Prostate gland (tissue), 2 donors: ENCODE data around the gene STAT3. TPM values are rescaled to one million over a fixed set of nuclear protein-coding genes. Genes with fewer than 3 reads are reported as not detected.
"Not testable (repeated sequence)": the region's sequence is repeated elsewhere in the genome, so short reads cannot be mapped to it uniquely, and the experiment has no call there.

Experiments used
- DNase-seq: peaks from one replicate; pipeline ENCODE4 v3.0.0-alpha.2; 2019; ENCODE audit warnings: low spot score
- H3K27ac ChIP-seq, 2 donors: fragments of 200-600 bp; sonication (generic); 2 replicates each; pipeline ENCODE4 v1.5.1; 2017 to 2019
- H3K27me3 ChIP-seq: fragments of 200-600 bp; sonication (generic); replicated peaks from 2 replicates; pipeline ENCODE4 v1.5.1; 2019; ENCODE audit not compliant: insufficient read depth
- H3K36me3 ChIP-seq, 2 donors: fragments of 200-600 bp; sonication (generic); 1 replicate in 1 of 2; 2 replicates in 1 of 2; pipeline versions ENCODE4 v1.5.1 to v1.8.1; 2017 to 2019
- H3K4me1 ChIP-seq: fragments of 200-600 bp; sonication (generic); replicated peaks from 2 replicates; pipeline ENCODE4 v1.5.1; 2019
- H3K4me3 ChIP-seq, 2 donors: fragments of 200-600 bp; sonication (generic); 2 replicates each; pipeline ENCODE4 v1.5.1; 2017 to 2019
- H3K9me3 ChIP-seq: fragments of 200-600 bp; sonication (generic); 2 replicates; pipeline ENCODE4 v1.5.1; 2017
- CTCF ChIP-seq, 4 experiments: fragments of 200-600 bp in 2 of 4; fragments of 450-650 bp in 2 of 4; sonication (generic) in 2 of 4; IDR thresholded peaks; 1 replicate in 3 of 4; 2 replicates in 1 of 4; pipeline ENCODE4 v1.5.1; 2016 to 2019; ENCODE audit warnings: antibody characterized with exemption in 4 of 4, mild to moderate bottlenecking in 2 of 4, moderate library complexity in 2 of 4
- POLR2A ChIP-seq: fragments of 450-650 bp; IDR thresholded peaks from one replicate; pipeline ENCODE4 v1.6.1; 2016; ENCODE audit warnings: antibody characterized with exemption, mild to moderate bottlenecking
- POLR2AphosphoS5 ChIP-seq: sonication (generic); formaldehyde crosslinking; IDR thresholded peaks from one replicate; pipeline ENCODE4 v1.6.1; 2017; ENCODE audit warnings: antibody characterized with exemption
- WGBS: methylation state at CpG from one replicate; pipeline ENCODE4 v1.1.5; 2018; 5-methylcytosine and 5-hydroxymethylcytosine counted together
- intact Hi-C: fragments of 100-400 bp; cut with DNase I; formaldehyde crosslinking; loops from one replicate; pipeline ENCODE4 v1.14.2; 2022
- total RNA-seq, 2 donors: library from RNA; depleted of rRNA; stranded (reverse); fragments of >200 nt; gene quantifications; one replicate each; pipeline ENCODE4 v1.1.0, GENCODE V29; 2016

Gene STAT3
- total RNA-seq, 2 donors from 2014 or later = 188 to 230 TPM

GRCh38 chr17:42372142-42372541 is 16.1 kb downstream of the STAT3 start:
- TF ChIP-seq CTCF (IDR thresholded peaks at IDR 0.05) = no peak
- no peak for TF ChIP-seq POLR2AphosphoS5
- TF ChIP-seq POLR2A = no peak
- Histone ChIP-seq H3K36me3 (no peaks in the 10 kb centered on the region), H3K27me3 (no peaks in the 10 kb centered on the region), H3K27ac (no peak overlapping the region), H3K4me1 (peaks cover 2% of the 10 kb centered on the region), H3K9me3 (no peaks in the 10 kb centered on the region), H3K4me3 (no peak overlapping the region)
- no peak for DNase-seq
- intact Hi-C loops = no loop called here

DNA sequence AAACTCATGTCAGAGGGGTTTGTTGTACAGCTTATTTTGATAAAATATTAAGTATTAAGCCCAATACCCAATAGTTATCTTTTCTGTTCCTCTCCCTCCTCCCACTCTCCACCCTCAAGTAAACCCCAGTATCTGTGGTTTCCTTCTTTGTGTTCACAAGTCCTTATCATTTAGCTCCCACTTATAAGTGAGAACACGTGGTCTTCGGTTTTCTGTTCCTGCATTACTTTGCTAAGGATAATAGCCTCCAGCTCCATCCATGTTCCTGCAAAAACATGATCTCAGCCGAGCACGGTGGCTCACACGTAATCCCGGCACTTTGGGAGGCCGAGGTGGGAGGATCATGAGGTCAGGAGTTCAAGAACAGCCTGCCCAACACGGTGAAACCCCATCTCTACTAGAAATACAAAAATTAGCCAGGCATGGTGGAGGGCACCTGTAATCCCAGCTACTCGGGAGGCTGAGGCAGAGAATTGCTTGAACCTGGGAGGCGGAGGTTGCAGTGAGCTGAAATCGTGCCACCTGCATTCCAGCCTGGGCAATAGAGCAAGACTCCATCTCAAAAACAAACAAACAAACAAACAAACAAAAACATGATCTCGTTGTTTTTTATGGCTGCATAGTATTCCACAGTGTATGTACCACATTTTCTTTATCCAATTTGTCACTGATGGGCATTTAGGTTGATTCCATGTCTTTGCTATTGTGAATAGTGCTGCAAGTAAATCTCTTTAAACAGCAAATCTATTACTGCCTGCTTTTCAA is 19.3 kb downstream of the STAT3 start:
- DNase-seq, H3K9me3 ChIP-seq, H3K4me1 ChIP-seq, intact Hi-C loops, H3K27me3 ChIP-seq, H3K4me3 ChIP-seq, H3K36me3 ChIP-seq, H3K27ac ChIP-seq: not testable (repeated sequence)
- 86% methylated on average over 12 of the region's 12 CpGs for WGBS

- H3K4me1 ChIP-seq = not testable (repeated sequence)
Measured at GRCh38 chr17:42368310-42368709, 19.9 kb downstream of the STAT3 start.

GRCh38 chr17:42366176-42367023 is 21.8 kb downstream of the STAT3 start:
- intact Hi-C loops, H3K27me3 ChIP-seq, DNase-seq, H3K36me3 ChIP-seq, H3K27ac ChIP-seq, H3K4me1 ChIP-seq, H3K9me3 ChIP-seq, H3K4me3 ChIP-seq: not testable (repeated sequence)
- 82% methylated on average over 13 of the region's 13 CpGs for WGBS

More at GRCh38 chr17:42368310-42368709, 19.9 kb downstream of the STAT3 start:
- H3K9me3 ChIP-seq, DNase-seq, intact Hi-C loops, H3K27me3 ChIP-seq, H3K36me3 ChIP-seq, H3K27ac ChIP-seq, H3K4me3 ChIP-seq: not testable (repeated sequence)
- WGBS = 89% methylated on average over 5 of the region's 5 CpGs

DNA sequence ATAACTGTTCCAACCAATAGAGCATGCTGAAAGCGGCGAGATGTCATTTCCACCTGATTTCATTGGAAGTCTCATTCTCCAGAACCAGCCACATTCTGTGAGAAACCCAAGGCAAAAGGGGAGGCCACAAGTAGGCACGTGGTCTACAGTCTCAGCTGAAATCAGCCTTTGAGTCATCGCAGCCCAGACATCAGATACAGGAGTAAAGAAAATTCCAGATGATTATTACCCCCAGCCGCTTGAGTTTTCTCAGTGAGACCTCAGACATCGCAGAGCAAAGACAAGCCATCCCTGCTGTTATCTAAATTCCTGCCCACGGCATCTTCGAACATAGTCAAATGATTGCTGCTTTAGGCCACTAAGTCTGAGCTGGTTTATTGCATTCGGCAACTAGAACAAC is 23.1 kb downstream of the STAT3 start:
- Histone ChIP-seq H3K9me3 (no peaks in the 10 kb centered on the region), H3K4me1 (peaks cover 3% of the 10 kb centered on the region), H3K36me3 (no peaks in the 10 kb centered on the region), H3K4me3 (no peak overlapping the region), H3K27me3 (no peaks in the 10 kb centered on the region), H3K27ac (no peak overlapping the region)
- DNase-seq = no peak
- no peak for TF ChIP-seq POLR2AphosphoS5
- TF ChIP-seq CTCF (IDR thresholded peaks at IDR 0.05) = no peak
- no peak for TF ChIP-seq POLR2A
- WGBS = 91% methylated on average over 9 of the region's 9 CpGs
- intact Hi-C loops = no loop called here

GRCh38 chr17:42363767-42364585 is 24.3 kb downstream of the STAT3 start:
- WGBS = 49% methylated on average over 7 of the region's 7 CpGs
- Histone ChIP-seq H3K27me3 (no peaks in the 10 kb centered on the region), H3K36me3 (no peaks in the 10 kb centered on the region), H3K9me3 (no peaks in the 10 kb centered on the region), H3K4me1 (peaks cover 3% of the 10 kb centered on the region), H3K4me3 (no peak overlapping the region), H3K27ac (no peak overlapping the region)
- DNase-seq = no peak
- intact Hi-C loops = no loop called here
- no peak for TF ChIP-seq POLR2AphosphoS5
- TF ChIP-seq CTCF (IDR thresholded peaks at IDR 0.05) = no peak
- TF ChIP-seq POLR2A = no peak
